ENCODE data around the gene IFT88. TPM values are rescaled to one million over a fixed set of nuclear protein-coding genes. Genes with fewer than 3 reads are reported as not detected.
A peak's percentile ranks its signal among the peaks of the same experiment; 100 is the strongest.

The IFT88 gene
- total RNA-seq, 1 experiment from 2014 or later, result 12.3 TPM

GRCh38 chr13:20567881-20568528 lies 1.0 kb downstream of the IFT88 start:
- H3K9me3 ChIP-seq (ENCODE audit: control insufficient read depth, insufficient read depth, low read depth, low read length), result peaks cover 2% of the 10 kb centered on the region; the same call in 1 of the 2 replicates
- peak overlapping the region; percentile 95 for H3K27ac ChIP-seq (ENCODE audit: low read length)
- ATAC-seq (no peak), DNase-seq (ENCODE audit: low read depth, low spot score) (no peak)
- peak overlapping the region; percentile 64 to 83 for H3K4me3 ChIP-seq (ENCODE audit: low read depth in 2 of 2, low read length in 2 of 2)
- intact Hi-C loops (cut with micrococcal nuclease; ENCODE audit: unreplicated experiment), result no loop called here
- 0 out of 2 replicates have a peak, but pooled peaks cover 4% of the 10 kb centered on the region for H3K4me1 ChIP-seq (ENCODE audit: control insufficient read depth, insufficient read depth, low read length)
- CTCF ChIA-PET, result no interaction called here
- BruUV-seq (replicated peaks), result TSS peak; percentile 90
- no peaks in the 10 kb centered on the region for H3K27me3 ChIP-seq (ENCODE audit: control insufficient read depth, insufficient read depth, low read length)
- peaks cover 2% of the 10 kb centered on the region; the same call in 1 of the 2 replicates for H3K36me3 ChIP-seq (ENCODE audit: control insufficient read depth, insufficient read depth, low read length)
- POLR2A ChIA-PET, result interaction anchor here (0.6 kb wide), 1 partner anchor 24 kb away, joined by 3 read pairs; no protein-coding TSS in a partner anchor
- no peak for TF ChIP-seq TCF7L2 (IDR thresholded peaks at IDR 0.05; ENCODE audit: low read depth, low read length)
- TF ChIP-seq, protein P1, sequence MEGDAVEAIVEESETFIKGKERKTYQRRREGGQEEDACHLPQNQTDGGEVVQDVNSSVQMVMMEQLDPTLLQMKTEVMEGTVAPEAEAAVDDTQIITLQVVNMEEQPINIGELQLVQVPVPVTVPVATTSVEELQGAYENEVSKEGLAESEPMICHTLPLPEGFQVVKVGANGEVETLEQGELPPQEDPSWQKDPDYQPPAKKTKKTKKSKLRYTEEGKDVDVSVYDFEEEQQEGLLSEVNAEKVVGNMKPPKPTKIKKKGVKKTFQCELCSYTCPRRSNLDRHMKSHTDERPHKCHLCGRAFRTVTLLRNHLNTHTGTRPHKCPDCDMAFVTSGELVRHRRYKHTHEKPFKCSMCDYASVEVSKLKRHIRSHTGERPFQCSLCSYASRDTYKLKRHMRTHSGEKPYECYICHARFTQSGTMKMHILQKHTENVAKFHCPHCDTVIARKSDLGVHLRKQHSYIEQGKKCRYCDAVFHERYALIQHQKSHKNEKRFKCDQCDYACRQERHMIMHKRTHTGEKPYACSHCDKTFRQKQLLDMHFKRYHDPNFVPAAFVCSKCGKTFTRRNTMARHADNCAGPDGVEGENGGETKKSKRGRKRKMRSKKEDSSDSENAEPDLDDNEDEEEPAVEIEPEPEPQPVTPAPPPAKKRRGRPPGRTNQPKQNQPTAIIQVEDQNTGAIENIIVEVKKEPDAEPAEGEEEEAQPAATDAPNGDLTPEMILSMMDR (IDR thresholded peaks at IDR 0.05), result no peak
- no peak for TF ChIP-seq SIN3A (IDR thresholded peaks at IDR 0.05; ENCODE audit: borderline replicate concordance, insufficient read depth, low read depth, low read length)
- TF ChIP-seq REST (IDR thresholded peaks at IDR 0.05; ENCODE audit: insufficient read depth in 1 of 2, low read depth in 2 of 2, low read length in 1 of 2), result no peak
- TF ChIP-seq POLR2AphosphoS5 (IDR thresholded peaks at IDR 0.05; ENCODE audit: low read depth, low read length), result no peak
- in situ Hi-C loops (cut with HindIII; ENCODE audit: low pct_unique_long_range_greater_than_20kb, low sequenced_read_pairs), result no loop called here

DNA sequence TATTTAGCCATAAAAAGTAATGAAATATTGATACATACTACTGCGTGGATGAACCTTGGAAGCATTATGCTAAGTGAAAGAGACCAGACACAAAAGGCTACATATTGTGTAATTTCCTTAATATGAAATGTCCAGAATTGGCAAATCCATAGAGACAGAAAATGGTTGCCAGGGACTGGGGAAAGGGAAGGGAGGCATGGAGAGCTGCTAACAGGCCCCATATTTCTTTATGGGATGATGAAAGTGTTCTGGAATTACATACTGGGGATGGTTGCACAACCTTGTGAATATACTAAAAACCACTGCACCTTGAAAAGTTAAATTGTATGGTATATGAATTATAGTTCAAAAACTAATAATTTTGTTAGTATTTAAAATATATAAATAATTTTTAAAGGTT lies 3.6 kb downstream of the IFT88 start:
- Histone ChIP-seq H3K36me3 (ENCODE audit: control insufficient read depth, insufficient read depth, low read length) (peaks cover 2% of the 10 kb centered on the region; the same call in 1 of the 2 replicates), H3K27ac (ENCODE audit: low read length) (no peak overlapping the region), H3K27me3 (ENCODE audit: control insufficient read depth, insufficient read depth, low read length) (no peaks in the 10 kb centered on the region), H3K4me3 (ENCODE audit: low read depth in 2 of 2, low read length in 2 of 2) (no peak overlapping the region), H3K9me3 (ENCODE audit: control insufficient read depth, insufficient read depth, low read depth, low read length) (peaks cover 2% of the 10 kb centered on the region; the same call in 1 of the 2 replicates), H3K4me1 (ENCODE audit: control insufficient read depth, insufficient read depth, low read length) (0 out of 2 replicates have a peak, but pooled peaks cover 4% of the 10 kb centered on the region)
- DNase-seq (ENCODE audit: low read depth, low spot score) (no peak), ATAC-seq (no peak)
- intact Hi-C loops (cut with micrococcal nuclease; ENCODE audit: unreplicated experiment) (no loop called here), in situ Hi-C loops (cut with HindIII; ENCODE audit: low pct_unique_long_range_greater_than_20kb, low sequenced_read_pairs) (no loop called here)
- CTCF ChIA-PET, result no interaction called here
- BruUV-seq (replicated peaks), result no TSS peak
- TF ChIP-seq REST (IDR thresholded peaks at IDR 0.05; ENCODE audit: insufficient read depth in 1 of 2, low read depth in 2 of 2, low read length in 1 of 2) (no peak), POLR2AphosphoS5 (IDR thresholded peaks at IDR 0.05; ENCODE audit: low read depth, low read length) (no peak), SIN3A (IDR thresholded peaks at IDR 0.05; ENCODE audit: borderline replicate concordance, insufficient read depth, low read depth, low read length) (no peak), TCF7L2 (IDR thresholded peaks at IDR 0.05; ENCODE audit: low read depth, low read length) (no peak)
- TF ChIP-seq, protein P1 (IDR thresholded peaks at IDR 0.05), result no peak
- POLR2A ChIA-PET, result no interaction called here

Measured in Panc1 (cell line).